Purkinje cell (primary cell): Measurements from ENCODE around the gene MAST1. TPM values are rescaled to one million over a fixed set of nuclear protein-coding genes. Genes with fewer than 3 reads are reported as not detected.

Source experiments
- polyA plus RNA-seq: library from polyadenylated mRNA; unstranded; fragments of >200 nt; fragmentation: Nextera tagmentation; gene quantifications from 2 replicates; pipeline ENCODE4 v1.2.1, GENCODE V29; 2014

The MAST1 gene
- 2.5 and 5.0 TPM in 2 replicates for polyA plus RNA-seq

GRCh38 chr19:12838182-12838885 is at the start of gene MAST1:
Gene MAST1, plus strand, starts transcription at chr19:12838515. Its CDS starts 58 bp downstream, at chr19:12838573.

DNA sequence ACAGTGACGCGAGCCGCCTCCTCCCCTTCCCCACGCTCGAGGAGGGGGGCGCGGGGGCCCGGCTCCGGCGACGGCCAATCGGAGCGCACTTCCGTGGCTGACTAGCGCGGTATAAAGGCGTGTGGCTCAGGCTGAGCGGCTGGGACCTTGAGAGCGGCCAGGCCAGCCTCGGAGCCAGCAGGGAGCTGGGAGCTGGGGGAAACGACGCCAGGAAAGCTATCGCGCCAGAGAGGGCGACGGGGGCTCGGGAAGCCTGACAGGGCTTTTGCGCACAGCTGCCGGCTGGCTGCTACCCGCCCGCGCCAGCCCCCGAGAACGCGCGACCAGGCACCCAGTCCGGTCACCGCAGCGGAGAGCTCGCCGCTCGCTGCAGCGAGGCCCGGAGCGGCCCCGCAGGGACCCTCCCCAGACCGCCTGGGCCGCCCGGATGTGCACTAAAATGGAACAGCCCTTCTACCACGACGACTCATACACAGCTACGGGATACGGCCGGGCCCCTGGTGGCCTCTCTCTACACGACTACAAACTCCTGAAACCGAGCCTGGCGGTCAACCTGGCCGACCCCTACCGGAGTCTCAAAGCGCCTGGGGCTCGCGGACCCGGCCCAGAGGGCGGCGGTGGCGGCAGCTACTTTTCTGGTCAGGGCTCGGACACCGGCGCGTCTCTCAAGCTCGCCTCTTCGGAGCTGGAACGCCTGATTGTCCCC is 46.8 kb upstream of the MAST1 start, which contains the start of gene JUNB:
TSS of gene JUNB (plus strand) at position 142 of the 706 bp plus-strand sequence. CDS start at position 428, 286 bp downstream.

DNA sequence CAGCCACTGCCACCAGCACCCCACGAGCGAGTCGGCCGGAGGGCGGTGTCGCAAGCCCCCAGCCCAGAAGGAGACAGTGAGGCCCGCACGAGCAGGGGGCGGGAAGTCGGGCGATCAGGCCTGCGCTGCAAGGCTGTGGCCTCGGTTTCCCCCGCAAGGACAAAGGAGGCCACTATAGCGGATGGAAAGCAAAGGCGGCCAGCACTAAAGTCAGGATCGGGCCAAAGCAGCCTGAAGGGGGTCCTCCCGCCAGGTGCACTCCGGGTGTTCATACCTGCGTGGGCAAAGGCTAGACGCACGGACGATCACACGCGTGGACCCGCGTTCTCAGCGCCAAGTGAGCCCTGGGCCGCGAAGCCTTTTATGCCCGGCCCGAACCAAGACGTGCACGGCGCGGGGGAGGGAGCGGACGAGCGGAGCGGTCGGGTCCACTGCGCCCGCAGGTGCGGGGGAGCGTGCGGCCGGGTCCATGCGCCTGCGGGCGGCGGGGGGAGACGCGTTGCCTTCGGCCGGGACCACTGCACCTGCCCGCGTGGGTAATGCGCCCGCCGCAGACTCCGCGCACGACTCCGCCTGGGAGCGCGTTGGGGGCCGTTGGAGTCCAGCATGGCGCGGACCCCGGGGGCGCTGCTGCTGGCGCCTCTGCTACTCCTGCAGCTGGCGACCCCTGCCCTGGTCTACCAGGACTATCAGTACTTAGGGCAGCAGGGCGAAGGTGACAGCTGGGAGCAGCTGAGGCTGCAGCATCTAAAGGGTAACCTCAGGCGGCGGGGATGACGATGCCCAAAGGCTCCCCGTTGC is 36.6 kb upstream of the MAST1 start, which contains the start of the genes PRDX2 and THSD8:
TSS of gene PRDX2 (minus strand) at position 335 of the 801 bp plus-strand sequence. CDS start 539 bp downstream, outside the sequence.
TSS of gene THSD8 (plus strand) at position 604 of the 801 bp plus-strand sequence. CDS start at position 607, 3 bp downstream.

GRCh38 chr19:12806242-12807081 is 31.9 kb upstream of the MAST1 start, which contains the start of gene RNASEH2A:
Gene RNASEH2A, plus strand, starts transcription at chr19:12806584. Its CDS starts 90 bp downstream, at chr19:12806674.

GRCh38 chr19:12834566-12834943 is 3.8 kb upstream of the MAST1 start, which contains the start of gene RTBDN:
Gene RTBDN, minus strand, starts transcription at chr19:12834579. Its CDS starts 4,600 bp downstream, at chr19:12829979.

DNA sequence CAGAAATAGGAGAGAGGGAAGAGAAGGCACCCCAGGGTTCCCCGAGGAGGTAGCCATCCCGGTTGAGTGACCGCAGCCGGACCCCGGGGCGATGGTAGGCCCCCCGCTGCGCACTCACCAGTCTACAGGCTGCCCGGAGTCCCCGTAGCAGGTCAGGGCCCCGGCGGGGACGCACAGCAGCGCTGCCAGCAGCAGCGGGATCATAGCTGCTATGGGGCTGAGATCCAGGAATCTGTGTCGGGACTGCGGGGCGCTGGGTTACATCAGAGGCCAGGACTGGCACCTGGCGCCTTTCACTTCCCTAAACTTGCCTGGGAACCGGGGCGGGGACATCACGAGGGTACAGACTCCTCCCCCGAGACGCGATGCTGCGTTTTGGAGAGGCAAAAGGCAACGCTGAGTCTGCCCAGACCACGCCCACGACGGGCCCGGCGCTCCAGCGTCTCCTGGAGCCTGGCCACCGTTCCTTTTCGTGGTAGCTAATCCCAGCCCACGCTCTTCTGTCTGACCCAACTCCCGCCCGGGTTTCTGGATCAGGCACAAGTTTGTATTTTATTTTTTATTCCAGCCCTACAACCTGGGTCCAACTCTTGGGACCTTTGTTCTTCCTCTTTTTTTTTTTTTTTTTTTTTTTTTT is 43.0 kb downstream of the MAST1 start, which contains the start of gene DNASE2:
TSS of gene DNASE2 (minus strand) at position 278 of the 637 bp plus-strand sequence. CDS start at position 204, 74 bp downstream.

DNA sequence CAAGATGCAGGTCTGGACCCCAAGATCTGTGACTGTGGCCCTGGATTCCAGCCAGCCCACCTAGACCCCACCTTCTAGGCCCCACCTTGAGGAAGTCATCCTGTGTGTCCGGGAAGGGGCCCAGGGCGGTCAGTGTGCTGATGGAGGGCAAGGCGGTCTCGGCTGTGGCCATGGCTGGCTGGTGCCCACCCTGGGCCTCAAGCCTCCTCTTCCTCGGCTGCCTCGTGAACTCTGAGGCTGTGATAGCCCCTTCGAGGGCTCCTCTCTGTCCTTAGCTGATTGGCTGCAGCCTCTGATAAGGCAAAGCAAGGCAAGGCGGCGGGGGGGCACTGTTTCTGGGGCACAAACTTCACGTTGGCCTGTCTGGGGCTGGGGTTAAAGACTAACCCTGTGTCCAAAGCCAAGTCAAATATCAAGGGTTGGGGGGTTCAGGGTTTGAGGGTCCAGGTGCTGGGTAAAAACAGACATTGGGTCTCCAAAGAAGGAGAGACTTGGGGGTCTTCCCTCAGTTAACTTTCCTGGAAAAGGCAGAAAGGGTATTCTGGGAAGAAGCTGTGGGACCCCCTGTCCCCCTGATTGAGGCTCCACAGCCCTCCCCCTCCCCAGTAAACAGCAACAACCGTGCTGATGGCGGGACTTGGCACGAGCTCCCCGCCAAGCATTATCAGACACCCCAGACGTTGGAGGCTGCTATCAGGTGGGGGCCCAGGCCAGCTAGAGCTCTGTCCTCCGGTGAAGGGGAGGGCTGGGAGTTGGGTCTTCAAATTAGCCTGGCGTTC is 48.8 kb downstream of the MAST1 start, which contains the start of gene KLF1:
TSS of gene KLF1 (minus strand) at position 233 of the 779 bp plus-strand sequence. CDS start at position 172, 61 bp downstream.

GRCh38 chr19:12890787-12891552 is 52.7 kb downstream of the MAST1 start, which contains the start of gene GCDH:
Gene GCDH, plus strand, starts transcription at chr19:12891160. Its CDS starts 145 bp downstream, at chr19:12891305.

Other genes starting within 250 kb of the MAST1 start
- 2.1 and 3.1 TPM in 2 replicates for gene ZNF490, start 227.7 kb upstream of the MAST1 start, polyA plus RNA-seq
- gene ZNF791, start 227.6 kb upstream of the MAST1 start, polyA plus RNA-seq = 11.3 and 13.7 TPM in 2 replicates
- gene MAN2B1, start 171.8 kb upstream of the MAST1 start, polyA plus RNA-seq = 2.5 TPM in 1 of 2 replicates, not detected in the other
- gene WDR83, start 171.7 kb upstream of the MAST1 start, polyA plus RNA-seq = 15.0 and 22.2 TPM in 2 replicates
- 54.0 and 71.6 TPM in 2 replicates for gene DHPS, start 156.6 kb upstream of the MAST1 start, polyA plus RNA-seq
- gene GNG14, start 150.5 kb upstream of the MAST1 start, polyA plus RNA-seq = not detected in 2 replicates
- gene FBXW9, start 141.9 kb upstream of the MAST1 start, polyA plus RNA-seq = 0.31 and 0.50 TPM in 2 replicates
- gene TNPO2, start 114.6 kb upstream of the MAST1 start, polyA plus RNA-seq = 31.5 and 39.0 TPM in 2 replicates
- 64.1 and 73.9 TPM in 2 replicates for gene TRIR, start 103.8 kb upstream of the MAST1 start, polyA plus RNA-seq
- gene GET3, start 101.0 kb upstream of the MAST1 start, polyA plus RNA-seq = 20.2 and 38.0 TPM in 2 replicates
- gene BEST2, start 86.7 kb upstream of the MAST1 start, polyA plus RNA-seq = not detected in 2 replicates
- gene HOOK2, start 63.0 kb upstream of the MAST1 start, polyA plus RNA-seq = 16.2 and 27.2 TPM in 2 replicates
- gene JUNB, start 47.0 kb upstream of the MAST1 start, polyA plus RNA-seq = 1.1 TPM in 1 of 2 replicates, not detected in the other
- gene PRDX2, start 36.7 kb upstream of the MAST1 start, polyA plus RNA-seq = 1,541 and 1,786 TPM in 2 replicates
- 3.0 TPM in 1 of 2 replicates, not detected in the other for gene THSD8, start 36.4 kb upstream of the MAST1 start, polyA plus RNA-seq
- 0.42 and 6.5 TPM in 2 replicates for gene RNASEH2A, start 31.9 kb upstream of the MAST1 start, polyA plus RNA-seq
- 8.2 TPM in 1 of 2 replicates, not detected in the other for gene RTBDN, start 3.9 kb upstream of the MAST1 start, polyA plus RNA-seq
- 1.5 and 2.8 TPM in 2 replicates for gene DNASE2, start 42.9 kb downstream of the MAST1 start, polyA plus RNA-seq
- gene KLF1, start 48.7 kb downstream of the MAST1 start, polyA plus RNA-seq = not detected in 2 replicates
- gene GCDH, start 52.6 kb downstream of the MAST1 start, polyA plus RNA-seq = 7.2 and 8.1 TPM in 2 replicates
- gene SYCE2, start 80.8 kb downstream of the MAST1 start, polyA plus RNA-seq = not detected in 2 replicates
- gene FARSA, start 95.2 kb downstream of the MAST1 start, polyA plus RNA-seq = 39.0 and 40.7 TPM in 2 replicates
- gene CALR, start 100.1 kb downstream of the MAST1 start, polyA plus RNA-seq = 1,157 and 1,633 TPM in 2 replicates
- 35.9 and 39.6 TPM in 2 replicates for gene RAD23A, start 107.3 kb downstream of the MAST1 start, polyA plus RNA-seq
- 11.9 and 15.4 TPM in 2 replicates for gene GADD45GIP1, start 118.7 kb downstream of the MAST1 start, polyA plus RNA-seq
- not detected in 2 replicates for gene DAND5, start 131.1 kb downstream of the MAST1 start, polyA plus RNA-seq
- gene NFIX, start 157.0 kb downstream of the MAST1 start, polyA plus RNA-seq = 2.0 and 4.5 TPM in 2 replicates